ENCODE measurements around the gene CEP350.

DNA sequence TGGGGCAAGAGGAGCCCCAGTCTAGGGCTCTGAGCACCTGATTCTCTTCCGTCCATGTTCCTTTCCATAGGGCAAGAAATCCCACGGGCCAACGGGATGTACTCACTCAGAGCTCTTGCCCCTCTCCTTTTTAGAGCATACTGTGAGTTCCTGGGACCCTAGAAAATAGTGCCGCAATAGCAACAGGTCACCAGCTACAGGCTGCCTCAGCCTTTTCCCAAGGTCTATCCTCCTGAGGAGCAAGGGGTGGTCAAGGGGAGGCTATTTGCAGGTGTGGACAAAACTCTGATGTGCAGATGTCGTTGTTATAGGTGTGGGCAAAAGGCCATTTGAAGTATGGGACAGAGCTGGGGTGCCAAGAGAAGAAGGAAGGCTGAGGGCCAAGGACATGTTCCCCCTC, 198.4 kb downstream of the CEP350 start:
- TF ChIP-seq, protein P1, sequence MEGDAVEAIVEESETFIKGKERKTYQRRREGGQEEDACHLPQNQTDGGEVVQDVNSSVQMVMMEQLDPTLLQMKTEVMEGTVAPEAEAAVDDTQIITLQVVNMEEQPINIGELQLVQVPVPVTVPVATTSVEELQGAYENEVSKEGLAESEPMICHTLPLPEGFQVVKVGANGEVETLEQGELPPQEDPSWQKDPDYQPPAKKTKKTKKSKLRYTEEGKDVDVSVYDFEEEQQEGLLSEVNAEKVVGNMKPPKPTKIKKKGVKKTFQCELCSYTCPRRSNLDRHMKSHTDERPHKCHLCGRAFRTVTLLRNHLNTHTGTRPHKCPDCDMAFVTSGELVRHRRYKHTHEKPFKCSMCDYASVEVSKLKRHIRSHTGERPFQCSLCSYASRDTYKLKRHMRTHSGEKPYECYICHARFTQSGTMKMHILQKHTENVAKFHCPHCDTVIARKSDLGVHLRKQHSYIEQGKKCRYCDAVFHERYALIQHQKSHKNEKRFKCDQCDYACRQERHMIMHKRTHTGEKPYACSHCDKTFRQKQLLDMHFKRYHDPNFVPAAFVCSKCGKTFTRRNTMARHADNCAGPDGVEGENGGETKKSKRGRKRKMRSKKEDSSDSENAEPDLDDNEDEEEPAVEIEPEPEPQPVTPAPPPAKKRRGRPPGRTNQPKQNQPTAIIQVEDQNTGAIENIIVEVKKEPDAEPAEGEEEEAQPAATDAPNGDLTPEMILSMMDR (IDR thresholded peaks at IDR 0.05): no peak
- TF ChIP-seq NRF1 (IDR thresholded peaks at IDR 0.05; ENCODE audit: low read depth, low read length) (no peak), RXRA (IDR thresholded peaks at IDR 0.05; ENCODE audit: borderline replicate concordance, low read depth) (no peak), RCOR1 (IDR thresholded peaks at IDR 0.05; ENCODE audit: low read length) (no peak), MXI1 (IDR thresholded peaks at IDR 0.05; ENCODE audit: low read depth, low read length) (no peak), CHD2 (IDR thresholded peaks at IDR 0.05; ENCODE audit: low read length, partially characterized antibody) (no peak), ELF1 (IDR thresholded peaks at IDR 0.05) (no peak), POLR2AphosphoS5 (IDR thresholded peaks at IDR 0.05; ENCODE audit: low read depth, low read length) (no peak)
- TF ChIP-seq, protein P2, sequence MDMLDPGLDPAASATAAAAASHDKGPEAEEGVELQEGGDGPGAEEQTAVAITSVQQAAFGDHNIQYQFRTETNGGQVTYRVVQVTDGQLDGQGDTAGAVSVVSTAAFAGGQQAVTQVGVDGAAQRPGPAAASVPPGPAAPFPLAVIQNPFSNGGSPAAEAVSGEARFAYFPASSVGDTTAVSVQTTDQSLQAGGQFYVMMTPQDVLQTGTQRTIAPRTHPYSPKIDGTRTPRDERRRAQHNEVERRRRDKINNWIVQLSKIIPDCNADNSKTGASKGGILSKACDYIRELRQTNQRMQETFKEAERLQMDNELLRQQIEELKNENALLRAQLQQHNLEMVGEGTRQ (IDR thresholded peaks at IDR 0.05; ENCODE audit: borderline replicate concordance, low read depth, low read length): no peak
- TF ChIP-seq, protein P3, sequence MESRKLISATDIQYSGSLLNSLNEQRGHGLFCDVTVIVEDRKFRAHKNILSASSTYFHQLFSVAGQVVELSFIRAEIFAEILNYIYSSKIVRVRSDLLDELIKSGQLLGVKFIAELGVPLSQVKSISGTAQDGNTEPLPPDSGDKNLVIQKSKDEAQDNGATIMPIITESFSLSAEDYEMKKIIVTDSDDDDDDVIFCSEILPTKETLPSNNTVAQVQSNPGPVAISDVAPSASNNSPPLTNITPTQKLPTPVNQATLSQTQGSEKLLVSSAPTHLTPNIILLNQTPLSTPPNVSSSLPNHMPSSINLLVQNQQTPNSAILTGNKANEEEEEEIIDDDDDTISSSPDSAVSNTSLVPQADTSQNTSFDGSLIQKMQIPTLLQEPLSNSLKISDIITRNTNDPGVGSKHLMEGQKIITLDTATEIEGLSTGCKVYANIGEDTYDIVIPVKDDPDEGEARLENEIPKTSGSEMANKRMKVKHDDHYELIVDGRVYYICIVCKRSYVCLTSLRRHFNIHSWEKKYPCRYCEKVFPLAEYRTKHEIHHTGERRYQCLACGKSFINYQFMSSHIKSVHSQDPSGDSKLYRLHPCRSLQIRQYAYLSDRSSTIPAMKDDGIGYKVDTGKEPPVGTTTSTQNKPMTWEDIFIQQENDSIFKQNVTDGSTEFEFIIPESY (IDR thresholded peaks at IDR 0.05; ENCODE audit: borderline replicate concordance, low read depth): no peak
- TF ChIP-seq, protein P4, sequence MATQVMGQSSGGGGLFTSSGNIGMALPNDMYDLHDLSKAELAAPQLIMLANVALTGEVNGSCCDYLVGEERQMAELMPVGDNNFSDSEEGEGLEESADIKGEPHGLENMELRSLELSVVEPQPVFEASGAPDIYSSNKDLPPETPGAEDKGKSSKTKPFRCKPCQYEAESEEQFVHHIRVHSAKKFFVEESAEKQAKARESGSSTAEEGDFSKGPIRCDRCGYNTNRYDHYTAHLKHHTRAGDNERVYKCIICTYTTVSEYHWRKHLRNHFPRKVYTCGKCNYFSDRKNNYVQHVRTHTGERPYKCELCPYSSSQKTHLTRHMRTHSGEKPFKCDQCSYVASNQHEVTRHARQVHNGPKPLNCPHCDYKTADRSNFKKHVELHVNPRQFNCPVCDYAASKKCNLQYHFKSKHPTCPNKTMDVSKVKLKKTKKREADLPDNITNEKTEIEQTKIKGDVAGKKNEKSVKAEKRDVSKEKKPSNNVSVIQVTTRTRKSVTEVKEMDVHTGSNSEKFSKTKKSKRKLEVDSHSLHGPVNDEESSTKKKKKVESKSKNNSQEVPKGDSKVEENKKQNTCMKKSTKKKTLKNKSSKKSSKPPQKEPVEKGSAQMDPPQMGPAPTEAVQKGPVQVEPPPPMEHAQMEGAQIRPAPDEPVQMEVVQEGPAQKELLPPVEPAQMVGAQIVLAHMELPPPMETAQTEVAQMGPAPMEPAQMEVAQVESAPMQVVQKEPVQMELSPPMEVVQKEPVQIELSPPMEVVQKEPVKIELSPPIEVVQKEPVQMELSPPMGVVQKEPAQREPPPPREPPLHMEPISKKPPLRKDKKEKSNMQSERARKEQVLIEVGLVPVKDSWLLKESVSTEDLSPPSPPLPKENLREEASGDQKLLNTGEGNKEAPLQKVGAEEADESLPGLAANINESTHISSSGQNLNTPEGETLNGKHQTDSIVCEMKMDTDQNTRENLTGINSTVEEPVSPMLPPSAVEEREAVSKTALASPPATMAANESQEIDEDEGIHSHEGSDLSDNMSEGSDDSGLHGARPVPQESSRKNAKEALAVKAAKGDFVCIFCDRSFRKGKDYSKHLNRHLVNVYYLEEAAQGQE (IDR thresholded peaks at IDR 0.05; ENCODE audit: low read depth, low read length): no peak
- TF ChIP-seq, protein P5, sequence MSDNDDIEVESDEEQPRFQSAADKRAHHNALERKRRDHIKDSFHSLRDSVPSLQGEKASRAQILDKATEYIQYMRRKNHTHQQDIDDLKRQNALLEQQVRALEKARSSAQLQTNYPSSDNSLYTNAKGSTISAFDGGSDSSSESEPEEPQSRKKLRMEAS (IDR thresholded peaks at IDR 0.05; ENCODE audit: low read depth): no peak

Measured in SK-N-SH (cell line).